HT1080 (cell line): ENCODE results near the gene NEU1. TPM values are rescaled to one million over a fixed set of nuclear protein-coding genes. Genes with fewer than 3 reads are reported as not detected.
"Not testable (repeated sequence)": the region's sequence is repeated elsewhere in the genome, so short reads cannot be mapped to it uniquely, and the experiment has no call there.

ENCODE experiments used
- DNase-seq: peaks from one replicate; pipeline ENCODE4 v3.0.0-alpha.2; 2015; ENCODE audit warnings: low read depth
- total RNA-seq: library from RNA; depleted of rRNA; stranded (reverse); fragments of >200 nt; shearing (Covaris generic); gene quantifications from 2 replicates; pipeline ENCODE4 v1.2.3, GENCODE V29; 2014

NEU1 gene
- total RNA-seq, 1 experiment from 2014 or later, result 46.3 TPM

DNA sequence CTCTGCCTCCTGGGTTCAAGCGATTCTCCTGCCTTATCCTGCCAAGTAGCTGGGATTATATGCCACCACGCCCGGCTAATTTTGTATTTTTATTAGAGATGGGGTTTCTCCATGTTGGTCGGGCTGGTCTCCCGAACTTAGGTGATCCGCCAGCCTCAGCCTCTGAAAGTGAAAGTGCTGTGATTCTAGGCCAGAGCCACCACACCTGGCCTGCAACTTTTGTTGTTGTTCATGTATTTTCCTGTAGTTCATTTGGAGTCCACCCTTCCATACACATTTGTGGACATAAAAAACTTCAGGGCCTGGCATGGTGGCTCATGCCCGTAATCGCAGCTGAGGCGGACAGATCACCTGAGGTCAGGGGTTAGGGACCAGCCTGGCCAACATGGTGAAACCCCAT lies 20.6 kb downstream of the NEU1 start:
- no peak for DNase-seq

DNA sequence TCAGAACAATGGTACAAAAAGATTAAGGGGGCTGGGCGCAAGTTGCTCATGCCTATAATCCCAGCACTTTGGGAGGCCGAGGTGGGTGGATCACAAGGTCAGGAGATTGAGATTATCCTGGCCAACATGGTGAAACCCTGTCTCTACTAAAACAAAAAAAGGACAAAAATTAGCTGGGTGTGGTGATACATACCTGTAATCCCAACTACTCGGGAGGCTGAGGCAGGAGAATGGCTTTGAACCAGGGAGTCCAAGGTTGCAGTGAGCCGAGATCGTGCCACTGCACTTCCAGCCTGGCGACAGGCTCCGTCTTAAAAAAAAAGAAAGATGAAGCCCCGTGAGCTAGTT lies 22.9 kb downstream of the NEU1 start:
- not testable (repeated sequence) for DNase-seq

DNA sequence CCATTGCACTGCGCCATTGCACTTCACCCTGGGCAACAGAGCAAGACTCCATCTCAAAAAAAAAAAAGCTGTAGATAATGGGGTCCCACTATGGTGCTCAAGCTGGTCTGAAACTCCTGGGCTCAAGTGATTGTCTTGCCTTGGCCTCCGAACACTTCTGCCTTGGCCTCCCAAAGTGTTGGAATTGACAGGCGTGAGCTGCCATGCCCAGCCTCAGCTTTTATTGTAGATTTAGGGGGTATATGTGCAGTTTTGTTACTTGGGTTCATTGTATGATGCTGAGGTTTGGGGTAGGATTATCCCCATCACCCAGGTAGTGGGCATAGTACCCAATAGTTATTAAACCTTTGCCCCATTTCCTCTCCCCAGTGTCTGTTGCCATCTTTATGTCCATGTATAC lies 23.7 kb downstream of the NEU1 start:
- no peak for DNase-seq

DNA sequence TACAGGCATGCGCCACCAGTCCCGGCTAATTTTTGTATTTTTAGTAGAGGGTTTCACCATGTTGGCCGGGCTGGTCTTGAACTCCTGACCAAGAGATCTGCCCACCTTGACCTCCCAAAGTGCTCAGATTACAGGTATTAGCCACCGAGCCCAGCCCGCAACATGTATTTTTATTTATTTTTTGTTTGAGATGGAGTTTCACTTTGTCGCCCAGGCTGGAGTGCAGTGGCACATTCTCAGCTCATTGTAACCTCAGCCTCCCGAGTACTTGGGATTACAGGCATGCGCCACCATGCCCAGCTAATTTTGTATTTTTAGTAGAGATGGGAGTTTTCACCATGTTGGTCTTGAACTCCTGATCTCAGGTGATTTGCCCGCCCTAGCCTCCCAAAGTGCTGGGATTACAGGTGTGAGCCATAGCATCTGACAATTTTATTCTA lies 24.5 kb downstream of the NEU1 start:
- DNase-seq, result not testable (repeated sequence)

DNA sequence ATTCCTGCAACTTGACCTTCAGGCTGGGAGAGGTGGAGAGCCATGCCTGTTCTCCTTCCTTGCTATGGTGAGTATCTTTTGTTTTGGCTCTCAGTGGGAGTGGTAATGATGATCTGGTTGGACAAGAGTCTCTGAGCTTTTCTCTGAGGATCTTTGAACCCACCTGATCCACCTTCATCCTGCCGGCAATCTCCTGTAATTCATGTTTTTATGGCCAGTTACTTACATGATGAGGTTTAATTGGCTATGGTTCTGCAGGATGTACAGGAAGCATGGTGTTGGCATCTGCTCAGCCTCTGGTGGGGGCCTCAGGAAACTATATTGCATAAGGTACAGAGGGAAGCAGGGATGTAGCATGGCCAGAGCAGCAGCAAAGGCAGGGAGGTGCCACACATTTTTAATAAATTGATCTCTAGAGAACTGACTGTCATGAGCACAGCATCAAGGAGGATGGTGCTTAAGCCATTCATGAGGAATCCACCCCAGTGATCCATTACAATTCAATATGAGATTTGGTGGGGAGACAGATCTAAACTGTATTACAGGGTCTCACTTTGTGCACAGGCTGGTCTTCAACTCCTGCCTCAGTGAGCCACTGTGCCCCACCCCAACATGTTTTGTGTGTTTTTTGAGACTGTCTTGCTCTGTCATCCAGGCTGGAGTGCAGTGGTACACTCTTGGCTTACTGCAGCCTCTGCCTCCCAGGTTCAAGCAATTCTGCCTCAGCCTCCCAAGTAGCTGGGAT lies 25.1 kb downstream of the NEU1 start:
- DNase-seq, result no peak

DNA sequence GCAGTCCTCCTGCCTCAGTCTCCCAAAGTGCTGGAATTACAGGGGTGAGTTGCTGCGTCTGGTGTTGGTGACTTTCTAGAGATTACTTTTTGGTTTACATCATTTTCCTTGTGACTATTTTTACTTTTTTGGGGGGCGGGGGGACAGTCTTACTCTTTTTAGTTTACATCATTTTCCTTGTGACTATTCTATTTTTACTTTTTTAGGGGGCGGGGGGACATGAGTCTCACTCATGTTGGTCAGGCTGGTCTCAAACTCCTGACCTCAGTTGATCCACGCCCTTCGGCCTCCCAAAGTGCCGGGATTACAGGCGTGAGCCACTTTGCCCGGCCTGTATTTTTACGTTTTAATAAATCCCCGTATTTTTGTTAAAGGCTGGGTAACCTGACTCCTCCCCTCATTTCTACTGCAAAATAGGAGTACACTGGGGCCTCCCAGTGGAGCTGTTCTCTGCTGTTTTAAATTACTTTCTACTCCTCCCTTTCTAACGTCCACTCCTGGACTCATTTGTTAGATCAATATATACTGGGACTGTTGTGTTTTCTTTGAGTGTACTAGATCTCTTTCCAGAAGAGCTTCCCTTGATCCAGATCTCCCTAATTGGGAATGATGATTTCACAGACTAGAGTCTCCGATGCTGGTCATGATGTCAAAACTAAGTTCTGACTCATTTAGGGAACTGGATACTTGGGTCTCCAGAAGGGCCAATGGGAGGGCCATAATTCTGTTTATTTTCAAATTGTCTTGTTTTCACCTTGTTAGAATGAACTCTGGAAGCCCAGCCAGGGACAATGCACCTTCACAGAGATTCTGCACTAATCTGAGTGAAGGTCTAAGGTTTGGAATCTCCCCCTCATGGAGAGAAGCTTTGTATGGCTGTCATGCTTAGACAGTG lies 25.9 kb downstream of the NEU1 start:
- no peak for DNase-seq

DNA sequence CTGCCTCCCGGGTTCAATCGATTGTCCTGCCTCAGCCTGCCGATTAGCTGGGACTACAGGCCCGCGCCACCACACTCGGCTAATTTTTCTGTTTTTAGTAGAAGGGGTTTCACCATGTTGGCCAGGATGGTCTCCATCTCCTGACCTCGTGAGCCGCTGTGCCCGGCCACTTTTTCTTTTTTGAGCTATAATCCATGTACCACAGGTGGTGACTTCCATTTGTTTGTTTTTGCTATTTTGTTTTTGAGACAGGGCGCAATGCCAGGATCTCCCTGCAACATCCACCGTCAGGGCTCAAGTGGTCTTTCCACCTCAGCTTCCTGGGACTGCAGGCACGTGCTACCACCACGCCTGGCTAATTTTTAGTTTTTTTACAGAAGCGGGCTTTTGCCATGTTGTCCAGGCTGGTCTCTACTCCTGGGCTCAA lies 26.6 kb downstream of the NEU1 start:
- DNase-seq, result no peak

DNA sequence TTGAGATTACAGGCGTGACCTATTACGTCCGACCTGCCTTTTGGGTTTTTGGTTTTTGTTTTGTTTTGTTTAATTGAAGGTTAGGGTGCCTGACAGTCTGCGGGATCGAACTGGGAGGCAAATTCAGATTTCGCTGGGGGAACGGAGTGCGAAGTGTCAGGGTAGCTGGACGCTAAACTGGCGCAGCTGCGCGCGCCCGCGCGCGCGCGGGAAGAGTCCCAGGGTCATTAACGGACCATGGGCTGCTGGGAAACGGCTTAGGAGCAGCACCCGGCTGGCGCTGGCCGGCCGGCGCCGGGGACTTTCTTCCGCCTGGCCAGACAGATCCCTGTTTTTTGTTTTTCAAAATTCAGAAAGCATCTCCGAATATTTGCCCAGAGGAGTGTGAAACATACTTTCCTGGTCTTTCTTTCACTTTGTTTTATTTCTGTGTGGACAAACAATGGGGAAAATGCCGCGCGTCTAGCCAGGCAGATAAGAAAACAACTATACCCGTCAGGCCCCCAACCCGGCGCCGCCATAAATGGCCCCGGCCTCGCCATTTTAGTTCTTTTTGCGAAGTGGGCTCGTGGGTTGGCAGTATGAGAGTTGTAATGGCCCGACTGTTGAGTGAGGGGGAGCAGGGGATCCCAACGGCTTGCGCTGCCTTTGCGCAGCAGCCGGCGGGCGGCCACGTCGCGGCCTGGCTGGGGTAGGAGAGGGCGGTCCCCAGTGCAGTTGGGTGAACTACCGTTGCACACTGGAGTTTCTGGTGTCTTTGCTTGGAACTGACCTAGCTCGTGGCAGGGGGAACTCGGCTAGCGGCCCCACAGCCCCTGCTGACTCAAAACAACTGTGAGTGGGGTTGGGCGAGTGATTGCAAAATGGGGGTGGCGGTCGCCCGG lies 28.0 kb downstream of the NEU1 start:
- DNase-seq, result peak; percentile 90

DNA sequence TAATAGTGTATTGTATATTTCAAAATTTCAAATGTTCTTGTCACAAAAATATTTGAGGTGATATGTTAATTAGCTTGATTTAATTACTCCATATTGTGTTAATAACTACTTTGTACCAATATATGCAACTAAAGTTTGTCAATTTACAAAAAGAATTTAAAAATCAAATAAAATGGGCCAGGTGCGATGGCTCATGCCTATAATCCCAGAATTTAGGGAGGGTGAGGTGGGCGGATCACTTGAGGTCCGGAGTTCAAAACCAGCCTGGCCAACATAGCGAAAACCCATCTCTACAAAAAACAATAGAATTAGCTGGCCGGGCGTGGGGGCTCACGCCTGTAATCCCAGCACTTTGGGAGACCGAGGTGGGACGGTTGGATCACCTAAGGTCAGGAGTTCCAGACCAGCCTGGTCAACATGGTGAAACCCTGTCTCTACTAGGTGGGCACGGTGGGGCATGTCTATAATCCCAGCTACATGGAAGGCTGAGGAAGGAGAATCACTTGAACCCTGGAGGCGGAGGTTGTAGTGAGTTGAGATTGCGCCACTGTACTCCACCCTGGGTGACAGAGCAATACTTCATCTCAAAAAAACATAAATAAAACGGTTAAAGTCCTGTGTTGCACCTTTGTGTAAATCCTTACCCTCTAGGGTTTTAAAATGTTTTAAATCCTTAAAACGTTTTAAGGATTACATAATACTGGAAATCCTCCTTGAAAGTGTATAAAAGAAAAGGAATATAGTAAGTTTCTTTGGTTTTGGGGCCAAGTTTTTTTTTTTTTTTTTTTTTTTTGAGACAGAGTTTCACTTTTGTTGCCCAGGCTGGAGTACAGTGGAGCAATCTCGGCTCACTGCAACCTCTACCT lies 31.0 kb downstream of the NEU1 start:
- DNase-seq, result no peak

DNA sequence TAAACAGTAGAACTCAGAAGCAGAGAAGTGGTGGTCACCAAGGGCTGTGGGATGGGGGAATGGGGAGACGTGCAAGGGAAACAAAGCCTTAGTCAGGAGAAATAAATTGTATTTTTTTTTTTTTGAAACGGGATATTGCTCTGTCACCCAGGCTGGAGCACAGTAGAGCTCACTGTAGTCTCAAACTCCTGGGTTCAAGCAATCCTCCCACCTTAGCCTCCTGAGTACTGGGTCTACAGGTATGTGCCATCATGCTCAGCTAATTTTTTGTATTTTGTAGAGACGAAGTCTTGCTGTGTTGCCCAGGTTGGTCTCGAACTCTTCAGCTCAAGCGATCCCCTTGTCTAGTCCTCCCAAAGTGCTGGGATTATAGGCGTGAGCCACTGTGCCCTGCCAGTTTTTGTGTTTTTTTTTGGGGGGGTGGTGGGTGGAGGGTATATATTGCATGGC lies 31.7 kb downstream of the NEU1 start:
- no peak for DNase-seq

DNA sequence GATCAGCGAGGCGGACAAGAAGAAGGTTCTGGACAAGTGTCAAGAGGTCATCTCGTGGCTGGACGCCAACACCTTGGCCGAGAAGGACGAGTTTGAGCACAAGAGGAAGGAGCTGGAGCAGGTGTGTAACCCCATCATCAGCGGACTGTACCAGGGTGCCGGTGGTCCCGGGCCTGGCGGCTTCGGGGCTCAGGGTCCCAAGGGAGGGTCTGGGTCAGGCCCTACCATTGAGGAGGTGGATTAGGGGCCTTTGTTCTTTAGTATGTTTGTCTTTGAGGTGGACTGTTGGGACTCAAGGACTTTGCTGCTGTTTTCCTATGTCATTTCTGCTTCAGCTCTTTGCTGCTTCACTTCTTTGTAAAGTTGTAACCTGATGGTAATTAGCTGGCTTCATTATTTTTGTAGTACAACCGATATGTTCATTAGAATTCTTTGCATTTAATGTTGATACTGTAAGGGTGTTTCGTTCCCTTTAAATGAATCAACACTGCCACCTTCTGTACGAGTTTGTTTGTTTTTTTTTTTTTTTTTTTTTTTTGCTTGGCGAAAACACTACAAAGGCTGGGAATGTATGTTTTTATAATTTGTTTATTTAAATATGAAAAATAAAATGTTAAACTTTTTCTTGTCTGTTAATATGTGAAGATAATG lies 32.9 kb downstream of the NEU1 start:
- DNase-seq, result peak; percentile 57

DNA sequence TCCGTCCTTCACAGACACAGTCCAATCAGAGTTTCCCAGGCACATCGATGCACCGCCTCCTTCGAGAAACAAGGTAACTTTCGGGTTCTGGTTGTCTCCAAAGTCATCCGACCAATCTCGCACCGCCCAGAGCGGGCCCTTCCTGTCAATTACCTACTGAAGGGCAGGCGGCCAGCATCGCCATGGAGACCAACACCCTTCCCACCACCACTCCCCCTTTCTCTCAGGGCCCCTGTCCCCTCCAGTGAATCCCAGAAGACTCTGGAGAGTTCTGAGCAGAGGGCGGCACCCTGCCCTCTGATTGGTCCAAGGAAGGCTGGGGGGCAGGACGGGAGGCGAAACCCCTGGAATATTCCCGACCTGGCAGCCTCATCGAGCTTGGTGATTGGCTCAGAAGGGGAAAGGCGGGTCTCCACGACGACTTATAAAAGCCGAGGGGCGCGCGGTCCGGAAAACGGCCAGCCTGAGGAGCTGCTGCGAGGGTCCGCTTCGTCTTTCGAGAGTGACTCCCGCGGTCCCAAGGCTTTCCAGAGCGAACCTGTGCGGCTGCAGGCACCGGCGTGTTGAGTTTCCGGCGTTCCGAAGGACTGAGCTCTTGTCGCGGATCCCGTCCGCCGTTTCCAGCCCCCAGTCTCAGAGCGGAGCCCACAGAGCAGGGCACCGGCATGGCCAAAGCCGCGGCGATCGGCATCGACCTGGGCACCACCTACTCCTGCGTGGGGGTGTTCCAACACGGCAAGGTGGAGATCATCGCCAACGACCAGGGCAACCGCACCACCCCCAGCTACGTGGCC lies 35.1 kb downstream of the NEU1 start, which contains the start of gene HSPA1B:
Gene HSPA1B (plus strand): TSS at position 453 of the 794 bp plus-strand sequence. CDS start 213 bp downstream, at position 666.
- peak; percentile 100 for DNase-seq

DNA sequence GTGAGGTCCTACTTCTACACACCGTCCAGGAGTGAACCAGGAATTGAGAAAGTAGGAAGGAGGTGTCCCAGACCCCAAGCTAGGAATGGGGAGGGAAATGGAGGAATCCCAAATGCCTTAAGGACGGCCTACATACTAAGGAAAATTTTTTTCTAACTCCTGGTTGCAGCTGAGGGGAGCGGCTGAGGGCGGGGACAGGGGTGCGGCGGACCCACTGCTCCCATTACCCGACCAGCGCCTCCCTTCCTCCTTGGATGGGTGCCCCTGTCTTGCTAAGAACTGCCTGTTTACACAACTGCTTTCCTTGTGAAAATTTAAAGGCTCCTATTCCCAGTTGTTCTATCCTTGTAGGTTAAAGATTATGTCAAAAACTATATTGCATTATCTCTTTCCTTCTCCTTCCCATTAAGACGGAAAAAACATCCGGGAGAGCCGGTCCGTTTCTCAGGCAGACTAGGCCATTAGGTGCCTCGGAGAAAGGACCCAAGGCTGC lies 35.8 kb downstream of the NEU1 start:
- DNase-seq, result peak; percentile 87

DNA sequence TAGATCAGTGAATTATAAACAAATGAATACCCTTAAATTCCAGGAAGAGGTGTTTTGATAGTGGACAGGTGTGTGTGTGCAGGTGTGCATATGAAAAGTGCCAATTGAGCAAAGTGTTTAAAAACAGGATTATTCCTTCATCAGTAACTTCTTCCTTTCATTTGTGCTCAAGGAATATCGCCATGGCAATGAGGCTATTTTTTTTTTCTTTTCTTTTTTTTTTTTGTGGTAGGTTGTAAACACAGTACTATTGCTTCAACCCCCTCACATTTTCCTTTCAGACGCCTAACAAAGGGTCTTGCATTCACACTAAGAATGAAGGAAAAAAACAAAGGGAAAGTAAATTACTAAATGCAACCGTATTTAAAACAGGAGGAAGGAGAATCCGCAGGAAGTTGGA lies 37.1 kb downstream of the NEU1 start:
- no peak for DNase-seq

DNA sequence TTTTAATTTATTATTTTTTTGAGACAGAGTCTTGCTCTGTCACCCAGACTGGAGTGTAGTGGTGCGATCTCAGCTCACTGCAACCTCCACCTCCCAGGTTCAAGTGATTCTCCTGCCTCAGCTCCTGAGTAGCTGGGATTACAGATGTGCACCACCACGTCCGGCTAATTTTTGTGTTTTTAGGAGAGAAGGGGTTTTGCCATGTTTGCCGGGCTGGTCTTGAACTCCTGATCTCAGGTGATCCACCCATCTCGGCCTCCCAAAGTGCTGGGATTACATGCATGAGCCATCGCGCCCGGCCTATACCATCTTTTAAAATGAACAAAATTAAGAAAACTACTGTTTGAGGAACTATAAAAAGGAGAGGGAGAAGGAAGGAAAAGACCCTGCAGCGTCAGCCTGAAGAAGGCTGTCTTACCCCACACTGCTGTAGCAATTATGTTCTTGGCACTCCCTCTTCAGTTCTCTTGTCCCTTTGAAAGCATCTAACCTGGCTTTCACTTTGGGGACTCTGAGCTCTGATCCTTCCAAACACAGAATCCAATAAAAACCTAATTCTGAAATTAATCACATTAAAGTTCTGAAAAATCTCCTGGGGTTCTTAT lies 38.9 kb downstream of the NEU1 start:
- not testable (repeated sequence) for DNase-seq

DNA sequence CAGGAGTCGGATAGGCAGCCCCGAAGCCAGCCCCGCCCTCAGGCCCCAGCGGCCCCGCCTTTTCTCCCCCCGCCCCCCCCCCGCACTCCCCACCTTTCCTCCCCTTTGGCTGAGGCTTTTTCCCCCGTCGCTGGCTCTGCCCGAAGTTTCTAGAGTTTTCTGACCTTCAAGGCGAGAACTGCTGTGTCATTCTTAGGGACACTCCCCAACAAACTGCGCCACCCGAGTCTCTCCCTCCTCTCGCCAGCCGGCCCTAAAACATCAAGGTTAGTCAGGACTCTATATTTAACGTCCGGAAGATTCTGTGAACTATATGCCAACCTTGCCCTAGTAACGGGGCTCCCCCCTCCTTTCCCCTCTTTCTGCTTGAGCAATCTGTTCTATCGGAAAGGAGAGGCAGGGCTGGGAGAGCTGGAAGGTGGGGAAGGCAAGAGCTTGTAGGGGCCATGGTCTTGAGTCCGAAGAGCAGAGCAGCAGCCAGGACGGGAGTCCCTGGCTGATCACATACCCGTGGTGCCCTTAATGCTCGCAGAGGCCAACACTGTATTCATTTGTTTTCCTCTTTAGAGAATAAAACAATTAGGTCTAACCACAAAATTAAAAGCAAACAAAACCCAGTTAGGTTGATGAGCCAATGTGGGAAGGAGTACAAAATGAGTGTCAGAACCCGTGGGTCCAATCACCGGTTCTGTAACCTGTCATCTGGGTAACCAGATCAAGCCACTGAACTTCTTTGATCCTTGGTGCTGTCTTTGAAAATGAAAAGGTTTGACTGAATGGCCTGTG lies 40.4 kb downstream of the NEU1 start:
- peak; percentile 52 for DNase-seq

DNA sequence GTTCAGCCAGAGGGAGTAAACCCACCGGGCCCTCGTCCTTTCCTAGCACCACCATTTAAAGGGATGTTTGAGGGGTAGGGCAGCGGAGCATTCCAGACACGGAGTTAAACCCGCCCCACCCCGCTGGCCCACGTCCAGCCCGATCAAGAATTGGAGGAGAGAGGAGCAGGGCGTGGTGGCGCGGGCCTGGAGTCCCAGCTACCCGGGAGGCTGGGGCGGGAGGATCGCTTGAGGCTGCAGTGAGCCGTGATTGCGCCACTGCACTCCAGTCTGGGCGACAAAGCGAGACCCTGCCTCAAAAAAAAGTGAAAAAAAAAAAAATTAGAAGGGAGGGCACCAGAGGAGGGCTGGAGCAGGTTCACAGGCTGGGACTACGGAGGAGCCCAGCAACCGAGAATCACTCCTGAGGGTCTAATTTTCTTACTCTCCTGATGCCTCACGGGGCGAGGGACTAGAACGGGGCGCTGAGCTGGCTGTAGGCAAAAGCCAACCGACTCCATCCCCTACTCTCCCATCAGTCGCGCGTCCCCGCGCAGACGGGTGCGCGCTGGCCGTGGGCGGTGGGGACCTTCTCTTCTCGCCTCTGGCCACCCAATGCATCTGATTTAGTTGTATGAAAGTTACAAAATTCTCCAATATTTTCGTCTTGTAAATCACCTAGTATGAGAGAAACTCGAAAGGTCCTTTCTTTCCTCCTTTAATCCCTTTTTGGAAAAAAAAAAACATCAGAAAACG lies 41.2 kb downstream of the NEU1 start:
- DNase-seq, result peak; percentile 53
